CD1c-positive myeloid dendritic cell (primary cell): ENCODE measurements around the gene RNU1-1.
"Not testable (repeated sequence)": the region's sequence is repeated elsewhere in the genome, so short reads cannot be mapped to it uniquely, and the experiment has no call there.

ENCODE experiments used
- DNase-seq: peaks from one replicate; pipeline ENCODE4 v3.0.0-alpha.2; 2016; ENCODE audit errors: extremely low spot score

Gene RNU1-1

GRCh38 chr1:16493731-16494130, 20.4 kb downstream of the RNU1-1 start:
- not testable (repeated sequence) for DNase-seq

GRCh38 chr1:16492937-16493336, 21.1 kb downstream of the RNU1-1 start:
- not testable (repeated sequence) for DNase-seq

- DNase-seq = no peak
Observed at GRCh38 chr1:16491056-16491675, 22.9 kb downstream of the RNU1-1 start.

- not testable (repeated sequence) for DNase-seq
Observed at GRCh38 chr1:16489195-16489880, 24.7 kb downstream of the RNU1-1 start.

GRCh38 chr1:16487011-16487410, 27.1 kb downstream of the RNU1-1 start:
- not testable (repeated sequence) for DNase-seq

- not testable (repeated sequence) for DNase-seq
Observed at GRCh38 chr1:16486316-16486715, 27.8 kb downstream of the RNU1-1 start.

- no peak for DNase-seq
Observed at GRCh38 chr1:16484931-16485330, 29.2 kb downstream of the RNU1-1 start.

- DNase-seq = no peak
Observed at GRCh38 chr1:16484501-16484835, 29.6 kb downstream of the RNU1-1 start.

- not testable (repeated sequence) for DNase-seq
Observed at GRCh38 chr1:16483639-16484500, 30.2 kb downstream of the RNU1-1 start.

GRCh38 chr1:16483146-16483545, 30.9 kb downstream of the RNU1-1 start:
- not testable (repeated sequence) for DNase-seq

- no peak for DNase-seq
Observed at GRCh38 chr1:16478091-16478490, 36.0 kb downstream of the RNU1-1 start.

GRCh38 chr1:16475771-16476770, 38.0 kb downstream of the RNU1-1 start:
- DNase-seq = not testable (repeated sequence)

GRCh38 chr1:16474891-16475290, 39.2 kb downstream of the RNU1-1 start:
- not testable (repeated sequence) for DNase-seq

GRCh38 chr1:16474166-16474800, 39.8 kb downstream of the RNU1-1 start:
- no peak for DNase-seq

- no peak for DNase-seq
Observed at GRCh38 chr1:16468558-16468957, 45.5 kb downstream of the RNU1-1 start.

- DNase-seq = no peak
Observed at GRCh38 chr1:16464917-16465625, 49.0 kb downstream of the RNU1-1 start.
